Measurements from ENCODE around the gene DHPS.
"Not testable (repeated sequence)": the region's sequence is repeated elsewhere in the genome, so short reads cannot be mapped to it uniquely, and the experiment has no call there.

Gene DHPS

GRCh38 chr19:12681074-12681987 lies at the start of gene DHPS:
TSS of gene DHPS (minus strand) at chr19:12681880. CDS start at chr19:12681766, 114 bp downstream.
- in situ Hi-C loops (cut with HindIII; ENCODE audit: low sequenced_read_pairs), result no loop called here

- in situ Hi-C loops (cut with HindIII; ENCODE audit: low sequenced_read_pairs), result no loop called here
Measured at GRCh38 chr19:12731337-12731736, 49.7 kb upstream of the DHPS start.

GRCh38 chr19:12730064-12730463 lies 48.4 kb upstream of the DHPS start:
- in situ Hi-C loops (cut with HindIII; ENCODE audit: low sequenced_read_pairs), result no loop called here

GRCh38 chr19:12727745-12728433 lies 46.2 kb upstream of the DHPS start:
- in situ Hi-C loops (cut with HindIII; ENCODE audit: low sequenced_read_pairs), result no loop called here

- in situ Hi-C loops (cut with HindIII; ENCODE audit: low sequenced_read_pairs), result no loop called here
Measured at GRCh38 chr19:12726988-12727316, 45.3 kb upstream of the DHPS start.

GRCh38 chr19:12725612-12726011 lies 43.9 kb upstream of the DHPS start:
- in situ Hi-C loops (cut with HindIII; ENCODE audit: low sequenced_read_pairs), result not testable (repeated sequence)

GRCh38 chr19:12723641-12724426 lies 42.2 kb upstream of the DHPS start, which contains the start of gene TNPO2:
TSS of gene TNPO2 (minus strand) at chr19:12723932. CDS start at chr19:12720977, 2,955 bp downstream.
- in situ Hi-C loops (cut with HindIII; ENCODE audit: low sequenced_read_pairs), result no loop called here

GRCh38 chr19:12723381-12723640 lies 41.6 kb upstream of the DHPS start:
- in situ Hi-C loops (cut with HindIII; ENCODE audit: low sequenced_read_pairs), result no loop called here

GRCh38 chr19:12722566-12723380 lies 41.1 kb upstream of the DHPS start:
- in situ Hi-C loops (cut with HindIII; ENCODE audit: low sequenced_read_pairs), result no loop called here

- in situ Hi-C loops (cut with HindIII; ENCODE audit: low sequenced_read_pairs), result no loop called here
Measured at GRCh38 chr19:12721656-12722565, 40.2 kb upstream of the DHPS start.

GRCh38 chr19:12720851-12721655 lies 39.4 kb upstream of the DHPS start:
- in situ Hi-C loops (cut with HindIII; ENCODE audit: low sequenced_read_pairs), result no loop called here

- in situ Hi-C loops (cut with HindIII; ENCODE audit: low sequenced_read_pairs), result no loop called here
Measured at GRCh38 chr19:12720296-12720695, 38.6 kb upstream of the DHPS start.

GRCh38 chr19:12715929-12716328 lies 34.2 kb upstream of the DHPS start:
- in situ Hi-C loops (cut with HindIII; ENCODE audit: low sequenced_read_pairs), result no loop called here

GRCh38 chr19:12715102-12715501 lies 33.4 kb upstream of the DHPS start:
- in situ Hi-C loops (cut with HindIII; ENCODE audit: low sequenced_read_pairs), result no loop called here

GRCh38 chr19:12713304-12713703 lies 31.6 kb upstream of the DHPS start:
- in situ Hi-C loops (cut with HindIII; ENCODE audit: low sequenced_read_pairs), result not testable (repeated sequence)

- in situ Hi-C loops (cut with HindIII; ENCODE audit: low sequenced_read_pairs), result not testable (repeated sequence)
Measured at GRCh38 chr19:12712077-12712476, 30.4 kb upstream of the DHPS start.

GRCh38 chr19:12711187-12711586 lies 29.5 kb upstream of the DHPS start:
- in situ Hi-C loops (cut with HindIII; ENCODE audit: low sequenced_read_pairs), result no loop called here

GRCh38 chr19:12708641-12709040 lies 27.0 kb upstream of the DHPS start:
- in situ Hi-C loops (cut with HindIII; ENCODE audit: low sequenced_read_pairs), result no loop called here

GRCh38 chr19:12706332-12706718 lies 24.6 kb upstream of the DHPS start:
- in situ Hi-C loops (cut with HindIII; ENCODE audit: low sequenced_read_pairs), result no loop called here

All from DLD1 (cell line).